ENCODE results near the gene PTPRG. TPM values are rescaled to one million over a fixed set of nuclear protein-coding genes. Genes with fewer than 3 reads are reported as not detected.

Gene PTPRG
- total and polyA plus RNA-seq, 2 donors (not counting 1 experiment from before 2014, with no cell fraction given), result 67.0 to 97.9 TPM

DNA sequence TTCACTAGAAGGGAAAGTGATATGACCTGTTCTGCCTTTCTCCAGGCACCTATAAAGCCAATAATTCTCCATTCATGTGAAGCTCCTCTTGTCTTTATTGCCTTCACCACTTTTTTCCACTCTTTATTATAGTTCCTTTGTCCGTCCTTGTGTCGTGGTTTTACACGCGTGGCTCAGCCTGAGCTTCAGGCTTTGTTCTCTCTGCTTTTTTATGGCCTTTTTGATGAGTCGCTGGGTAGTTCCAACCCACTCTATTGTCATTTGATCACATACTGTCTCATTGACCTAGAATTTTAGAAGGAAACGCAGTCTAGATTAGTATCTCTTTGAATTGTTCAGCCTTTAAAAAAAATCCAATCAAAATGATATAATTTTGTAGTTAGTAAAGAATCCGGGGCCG lies 403.2 kb downstream of the PTPRG start:
- no peak overlapping the region for H3K9ac ChIP-seq (ENCODE audit: insufficient read depth, low read length)
- peaks cover 2% of the 10 kb centered on the region for H3K4me1 ChIP-seq (ENCODE audit: control insufficient read depth, extremely low read depth, insufficient read depth, low read length)
- H3K27ac ChIP-seq (ENCODE audit: insufficient read depth, low read length), result no peak overlapping the region
- H3K4me2 ChIP-seq (ENCODE audit: extremely low read depth, insufficient read depth, low read length), result no peak overlapping the region
- no peaks in the 10 kb centered on the region for H3K27me3 ChIP-seq (ENCODE audit: control insufficient read depth, insufficient read depth, low read length)
- H4K20me1 ChIP-seq (ENCODE audit: control insufficient read depth, extremely low read depth, insufficient read depth, low read length), result no peaks in the 10 kb centered on the region
- TF ChIP-seq, protein P1, sequence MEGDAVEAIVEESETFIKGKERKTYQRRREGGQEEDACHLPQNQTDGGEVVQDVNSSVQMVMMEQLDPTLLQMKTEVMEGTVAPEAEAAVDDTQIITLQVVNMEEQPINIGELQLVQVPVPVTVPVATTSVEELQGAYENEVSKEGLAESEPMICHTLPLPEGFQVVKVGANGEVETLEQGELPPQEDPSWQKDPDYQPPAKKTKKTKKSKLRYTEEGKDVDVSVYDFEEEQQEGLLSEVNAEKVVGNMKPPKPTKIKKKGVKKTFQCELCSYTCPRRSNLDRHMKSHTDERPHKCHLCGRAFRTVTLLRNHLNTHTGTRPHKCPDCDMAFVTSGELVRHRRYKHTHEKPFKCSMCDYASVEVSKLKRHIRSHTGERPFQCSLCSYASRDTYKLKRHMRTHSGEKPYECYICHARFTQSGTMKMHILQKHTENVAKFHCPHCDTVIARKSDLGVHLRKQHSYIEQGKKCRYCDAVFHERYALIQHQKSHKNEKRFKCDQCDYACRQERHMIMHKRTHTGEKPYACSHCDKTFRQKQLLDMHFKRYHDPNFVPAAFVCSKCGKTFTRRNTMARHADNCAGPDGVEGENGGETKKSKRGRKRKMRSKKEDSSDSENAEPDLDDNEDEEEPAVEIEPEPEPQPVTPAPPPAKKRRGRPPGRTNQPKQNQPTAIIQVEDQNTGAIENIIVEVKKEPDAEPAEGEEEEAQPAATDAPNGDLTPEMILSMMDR (conservative IDR thresholded peaks at IDR 0.05 in 1 of 2, IDR thresholded peaks at IDR 0.05 in 1 of 2; ENCODE audit: low read depth in 1 of 2, low read length in 2 of 2), result no peak
- no peak for TF ChIP-seq EZH2 (IDR thresholded peaks at IDR 0.05; ENCODE audit: low read length, missing control alignments)
- no peaks in the 10 kb centered on the region for H3K79me2 ChIP-seq (ENCODE audit: control insufficient read depth, insufficient read depth, low read length)
- H3K9me3 ChIP-seq (ENCODE audit: control insufficient read depth, insufficient read depth, low read depth, low read length), result no peaks in the 10 kb centered on the region
- no peaks in the 10 kb centered on the region for H3K36me3 ChIP-seq (ENCODE audit: control insufficient read depth, insufficient read depth, low read length)
- H3K4me3 ChIP-seq (replicated peaks in 1 of 4; ENCODE audit: control extremely low read depth in 1 of 4, insufficient read depth in 1 of 4, low read depth in 3 of 4, low read length in 4 of 4), result no peak overlapping the region
- DNase-seq (ENCODE audit: low read depth in 2 of 2), result peak in 1 of 2 donors; percentile 16
- H2AFZ ChIP-seq (ENCODE audit: low read length), result no peak overlapping the region

DNA sequence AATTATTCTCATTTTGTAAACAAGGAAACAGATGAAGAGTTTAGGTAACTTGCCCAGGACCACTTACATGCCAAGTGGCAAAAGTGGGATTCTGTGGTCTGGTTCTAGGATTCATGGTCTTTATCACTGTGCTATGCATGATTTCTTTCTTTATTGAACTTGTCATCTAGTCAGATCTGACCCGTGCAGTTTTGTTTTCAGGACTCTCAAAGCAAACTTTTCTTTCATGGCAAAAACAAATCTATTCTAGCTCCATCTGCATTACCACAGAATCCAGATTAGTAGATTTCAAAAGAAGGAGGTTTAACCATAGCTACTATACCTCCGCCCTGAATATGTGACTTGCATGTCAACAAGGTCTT lies 404.4 kb downstream of the PTPRG start:
- Histone ChIP-seq H3K79me2 (ENCODE audit: control insufficient read depth, insufficient read depth, low read length) (no peaks in the 10 kb centered on the region), H3K27me3 (ENCODE audit: control insufficient read depth, insufficient read depth, low read length) (no peaks in the 10 kb centered on the region), H3K36me3 (ENCODE audit: control insufficient read depth, insufficient read depth, low read length) (no peaks in the 10 kb centered on the region), H3K9me3 (ENCODE audit: control insufficient read depth, insufficient read depth, low read depth, low read length) (no peaks in the 10 kb centered on the region), H2AFZ (ENCODE audit: low read length) (no peak overlapping the region), H3K27ac (ENCODE audit: insufficient read depth, low read length) (no peak overlapping the region), H3K4me3 (replicated peaks in 1 of 4; ENCODE audit: control extremely low read depth in 1 of 4, insufficient read depth in 1 of 4, low read depth in 3 of 4, low read length in 4 of 4) (no peak overlapping the region), H4K20me1 (ENCODE audit: control insufficient read depth, extremely low read depth, insufficient read depth, low read length) (no peaks in the 10 kb centered on the region), H3K9ac (ENCODE audit: insufficient read depth, low read length) (no peak overlapping the region), H3K4me1 (ENCODE audit: control insufficient read depth, extremely low read depth, insufficient read depth, low read length) (peaks cover 2% of the 10 kb centered on the region), H3K4me2 (ENCODE audit: extremely low read depth, insufficient read depth, low read length) (no peak overlapping the region)
- TF ChIP-seq, protein P1 (conservative IDR thresholded peaks at IDR 0.05 in 1 of 2, IDR thresholded peaks at IDR 0.05 in 1 of 2; ENCODE audit: low read depth in 1 of 2, low read length in 2 of 2), result no peak
- no peak for TF ChIP-seq EZH2 (IDR thresholded peaks at IDR 0.05; ENCODE audit: low read length, missing control alignments)
- DNase-seq (ENCODE audit: low read depth in 2 of 2), result no peak

GRCh38 chr3:61966200-61966599 lies 404.8 kb downstream of the PTPRG start:
- Histone ChIP-seq H3K36me3 (ENCODE audit: control insufficient read depth, insufficient read depth, low read length) (no peaks in the 10 kb centered on the region), H3K27me3 (ENCODE audit: control insufficient read depth, insufficient read depth, low read length) (no peaks in the 10 kb centered on the region), H3K79me2 (ENCODE audit: control insufficient read depth, insufficient read depth, low read length) (no peaks in the 10 kb centered on the region), H3K9ac (ENCODE audit: insufficient read depth, low read length) (no peak overlapping the region), H3K4me2 (ENCODE audit: extremely low read depth, insufficient read depth, low read length) (no peak overlapping the region), H3K9me3 (ENCODE audit: control insufficient read depth, insufficient read depth, low read depth, low read length) (no peaks in the 10 kb centered on the region), H4K20me1 (ENCODE audit: control insufficient read depth, extremely low read depth, insufficient read depth, low read length) (no peaks in the 10 kb centered on the region), H3K4me1 (ENCODE audit: control insufficient read depth, extremely low read depth, insufficient read depth, low read length) (no peaks in the 10 kb centered on the region), H3K27ac (ENCODE audit: insufficient read depth, low read length) (no peak overlapping the region), H3K4me3 (replicated peaks in 1 of 4; ENCODE audit: control extremely low read depth in 1 of 4, insufficient read depth in 1 of 4, low read depth in 3 of 4, low read length in 4 of 4) (no peak overlapping the region), H2AFZ (ENCODE audit: low read length) (no peak overlapping the region)
- no peak for TF ChIP-seq EZH2 (IDR thresholded peaks at IDR 0.05; ENCODE audit: low read length, missing control alignments)
- TF ChIP-seq, protein P1 (conservative IDR thresholded peaks at IDR 0.05 in 1 of 2, IDR thresholded peaks at IDR 0.05 in 1 of 2; ENCODE audit: low read depth in 1 of 2, low read length in 2 of 2), result no peak
- DNase-seq (ENCODE audit: low read depth in 2 of 2), result peak in 1 of 2 donors; percentile 42
